ENCODE data around the gene NRP1. TPM values are rescaled to one million over a fixed set of nuclear protein-coding genes. Genes with fewer than 3 reads are reported as not detected.

Gene NRP1
- polyA plus RNA-seq, 3 donors from 2014 or later, result 0.15 to 1.2 (median 0.65) TPM

GRCh38 chr10:33249137-33249536 lies 85.3 kb downstream of the NRP1 start:
- Mint-ChIP-seq H3K4me1 (peaks cover 17 to 22% of the 10 kb centered on the region in 2 donors), H3K4me3 (peak overlapping the region in 4 of 5 donors; percentile 5 to 74 (median 64)), H3K27ac (peak overlapping the region in 3 of 6 donors; percentile 23 to 70 (median 47)), H3K9me3 (no peaks in the 10 kb centered on the region), H3K27me3 (ENCODE audit: low read depth in 3 of 3) (peaks cover 3 to 12% (median 5%) of the 10 kb centered on the region in 3 donors), H3K36me3 (peaks cover 0 to 3% (median 0%) of the 10 kb centered on the region in 3 donors)
- no peak for DNase-seq

GRCh38 chr10:33248638-33249037 lies 85.8 kb downstream of the NRP1 start:
- peaks cover 17 to 22% of the 10 kb centered on the region in 2 donors for H3K4me1 Mint-ChIP-seq
- H3K4me3 Mint-ChIP-seq, result peak overlapping the region; percentile 47 to 74 (median 61)
- peak; percentile 43 to 58 (median 54) for DNase-seq
- H3K9me3 Mint-ChIP-seq, result no peaks in the 10 kb centered on the region
- peak overlapping the region in 4 of 6 donors; percentile 11 to 70 (median 35) for H3K27ac Mint-ChIP-seq
- peaks cover 0 to 3% (median 0%) of the 10 kb centered on the region in 3 donors for H3K36me3 Mint-ChIP-seq
- peaks cover 3 to 11% (median 5%) of the 10 kb centered on the region in 3 donors for H3K27me3 Mint-ChIP-seq (ENCODE audit: low read depth in 3 of 3)

GRCh38 chr10:33247221-33247922 lies 87.1 kb downstream of the NRP1 start:
- peaks cover 17 to 22% of the 10 kb centered on the region in 2 donors for H3K4me1 Mint-ChIP-seq
- no peak for DNase-seq
- H3K27me3 Mint-ChIP-seq (ENCODE audit: low read depth in 3 of 3), result peaks cover 0 to 11% (median 7%) of the 10 kb centered on the region in 3 donors
- H3K9me3 Mint-ChIP-seq, result no peaks in the 10 kb centered on the region
- no peak overlapping the region for H3K27ac Mint-ChIP-seq
- H3K4me3 Mint-ChIP-seq, result no peak overlapping the region
- peaks cover 0 to 3% (median 0%) of the 10 kb centered on the region in 3 donors for H3K36me3 Mint-ChIP-seq

- Mint-ChIP-seq H3K9me3 (no peaks in the 10 kb centered on the region), H3K27ac (no peak overlapping the region), H3K36me3 (no peaks in the 10 kb centered on the region), H3K4me1 (peaks cover 17 to 22% of the 10 kb centered on the region in 2 donors), H3K4me3 (no peak overlapping the region), H3K27me3 (ENCODE audit: low read depth in 3 of 3) (peaks cover 0 to 5% (median 4%) of the 10 kb centered on the region in 3 donors)
- no peak for DNase-seq
Measured at GRCh38 chr10:33245343-33245742, 89.1 kb downstream of the NRP1 start.

- no peak for DNase-seq
- peaks cover 17% of the 10 kb centered on the region in 2 donors for H3K4me1 Mint-ChIP-seq
- H3K4me3 Mint-ChIP-seq, result no peak overlapping the region
- H3K27ac Mint-ChIP-seq, result no peak overlapping the region
- H3K36me3 Mint-ChIP-seq, result no peaks in the 10 kb centered on the region
- no peaks in the 10 kb centered on the region for H3K9me3 Mint-ChIP-seq
- peaks cover 0 to 5% (median 2%) of the 10 kb centered on the region in 3 donors for H3K27me3 Mint-ChIP-seq (ENCODE audit: low read depth in 3 of 3)
Measured at GRCh38 chr10:33244354-33244967, 90.0 kb downstream of the NRP1 start.

GRCh38 chr10:33243703-33244102 lies 90.8 kb downstream of the NRP1 start:
- H3K4me3 Mint-ChIP-seq, result no peak overlapping the region

GRCh38 chr10:33242931-33243330 lies 91.5 kb downstream of the NRP1 start:
- Mint-ChIP-seq H3K4me3 (no peak overlapping the region), H3K27ac (no peak overlapping the region), H3K36me3 (no peaks in the 10 kb centered on the region), H3K9me3 (no peaks in the 10 kb centered on the region), H3K27me3 (ENCODE audit: low read depth in 3 of 3) (peaks cover 0 to 4% (median 0%) of the 10 kb centered on the region in 3 donors), H3K4me1 (peaks cover 1% of the 10 kb centered on the region in 2 donors)
- no peak for DNase-seq

More at GRCh38 chr10:33243703-33244102, 90.8 kb downstream of the NRP1 start:
- no peak overlapping the region for H3K27ac Mint-ChIP-seq
- DNase-seq, result no peak
- peaks cover 9% of the 10 kb centered on the region in 2 donors for H3K4me1 Mint-ChIP-seq
- peaks cover 0 to 4% (median 0%) of the 10 kb centered on the region in 3 donors for H3K27me3 Mint-ChIP-seq (ENCODE audit: low read depth in 3 of 3)
- no peaks in the 10 kb centered on the region for H3K36me3 Mint-ChIP-seq
- no peaks in the 10 kb centered on the region for H3K9me3 Mint-ChIP-seq

GRCh38 chr10:33241351-33241750 lies 93.1 kb downstream of the NRP1 start:
- Mint-ChIP-seq H3K27me3 (ENCODE audit: low read depth in 3 of 3) (peaks cover 0 to 3% (median 3%) of the 10 kb centered on the region in 3 donors), H3K4me3 (no peak overlapping the region), H3K4me1 (no peaks in the 10 kb centered on the region), H3K9me3 (no peaks in the 10 kb centered on the region), H3K36me3 (no peaks in the 10 kb centered on the region), H3K27ac (no peak overlapping the region)
- no peak for DNase-seq

GRCh38 chr10:33240931-33241330 lies 93.5 kb downstream of the NRP1 start:
- H3K9me3 Mint-ChIP-seq, result no peaks in the 10 kb centered on the region
- H3K4me1 Mint-ChIP-seq, result no peaks in the 10 kb centered on the region
- no peak overlapping the region for H3K27ac Mint-ChIP-seq
- H3K36me3 Mint-ChIP-seq, result no peaks in the 10 kb centered on the region
- DNase-seq, result no peak
- peaks cover 0 to 3% (median 3%) of the 10 kb centered on the region in 3 donors for H3K27me3 Mint-ChIP-seq (ENCODE audit: low read depth in 3 of 3)
- no peak overlapping the region for H3K4me3 Mint-ChIP-seq

GRCh38 chr10:33240258-33240657 lies 94.2 kb downstream of the NRP1 start:
- no peaks in the 10 kb centered on the region for H3K4me1 Mint-ChIP-seq
- DNase-seq, result no peak
- no peak overlapping the region for H3K4me3 Mint-ChIP-seq
- H3K27ac Mint-ChIP-seq, result no peak overlapping the region
- H3K27me3 Mint-ChIP-seq (ENCODE audit: low read depth in 3 of 3), result peaks cover 2 to 3% (median 3%) of the 10 kb centered on the region in 3 donors
- H3K36me3 Mint-ChIP-seq, result no peaks in the 10 kb centered on the region
- H3K9me3 Mint-ChIP-seq, result no peaks in the 10 kb centered on the region

- H3K4me1 Mint-ChIP-seq, result no peaks in the 10 kb centered on the region
- no peak for DNase-seq
- H3K4me3 Mint-ChIP-seq, result no peak overlapping the region
- H3K27me3 Mint-ChIP-seq (ENCODE audit: low read depth in 3 of 3), result peaks cover 2 to 3% (median 3%) of the 10 kb centered on the region in 3 donors
- no peaks in the 10 kb centered on the region for H3K36me3 Mint-ChIP-seq
- H3K9me3 Mint-ChIP-seq, result no peaks in the 10 kb centered on the region
- H3K27ac Mint-ChIP-seq, result no peak overlapping the region
Measured at GRCh38 chr10:33239257-33239656, 95.2 kb downstream of the NRP1 start.

GRCh38 chr10:33238643-33239042 lies 95.8 kb downstream of the NRP1 start:
- Mint-ChIP-seq H3K4me1 (no peaks in the 10 kb centered on the region), H3K4me3 (no peak overlapping the region), H3K27me3 (ENCODE audit: low read depth in 3 of 3) (peaks cover 2 to 3% (median 3%) of the 10 kb centered on the region in 3 donors), H3K9me3 (no peaks in the 10 kb centered on the region), H3K36me3 (no peaks in the 10 kb centered on the region), H3K27ac (no peak overlapping the region)
- DNase-seq, result no peak

- no peak overlapping the region for H3K27ac Mint-ChIP-seq
- no peaks in the 10 kb centered on the region for H3K4me1 Mint-ChIP-seq
- no peaks in the 10 kb centered on the region for H3K36me3 Mint-ChIP-seq
- peaks cover 1 to 3% (median 2%) of the 10 kb centered on the region in 3 donors for H3K27me3 Mint-ChIP-seq (ENCODE audit: low read depth in 3 of 3)
- H3K4me3 Mint-ChIP-seq, result no peak overlapping the region
- no peak for DNase-seq
- H3K9me3 Mint-ChIP-seq, result no peaks in the 10 kb centered on the region
Measured at GRCh38 chr10:33237736-33238624, 96.5 kb downstream of the NRP1 start.
